ENCODE data around the gene ZSCAN21.
A peak's percentile ranks its signal among the peaks of the same experiment; 100 is the strongest.
"Not testable (repeated sequence)": the region's sequence is repeated elsewhere in the genome, so short reads cannot be mapped to it uniquely, and the experiment has no call there.

ZSCAN21 gene

DNA sequence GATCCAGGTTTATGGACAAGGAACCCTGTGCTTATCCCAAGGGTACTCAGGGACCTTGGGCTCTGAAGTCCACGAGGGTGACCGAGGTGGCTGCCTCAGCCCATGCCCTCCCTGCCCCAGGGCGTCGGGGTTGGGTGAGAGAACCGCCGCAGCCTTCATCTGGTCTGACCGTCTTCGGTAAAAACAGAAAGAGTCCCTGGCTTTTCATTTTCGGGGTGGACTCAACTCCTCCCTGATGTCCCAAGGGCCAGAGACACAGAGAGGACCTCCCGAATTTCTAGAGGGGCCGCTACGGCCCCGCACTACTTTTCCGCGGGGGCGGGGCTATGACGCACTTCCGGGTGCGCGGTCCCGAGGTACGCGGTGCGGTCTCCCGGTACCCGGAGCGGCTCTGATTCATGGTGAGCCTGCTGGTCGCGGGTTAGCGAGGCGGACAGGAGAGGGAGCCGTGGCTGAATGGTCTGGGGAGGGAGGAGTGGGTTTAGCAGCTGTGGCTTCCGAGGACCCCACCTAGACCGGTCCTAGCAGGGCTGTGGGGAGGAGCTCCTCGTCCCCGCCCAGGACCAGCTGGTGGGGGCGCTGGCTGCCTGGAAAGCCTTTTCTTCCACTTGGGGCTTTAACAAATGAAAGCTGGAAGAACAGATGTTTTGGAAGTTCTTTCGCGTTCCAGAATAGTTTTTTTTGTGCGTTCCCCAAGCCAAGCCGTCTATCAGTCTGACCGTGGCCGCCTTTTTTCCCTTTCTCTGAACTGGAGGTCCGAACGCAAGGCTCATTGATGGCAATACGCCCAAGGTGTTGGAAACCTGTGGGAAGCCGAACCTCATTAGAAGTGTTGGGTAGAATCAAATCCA, at the start of gene ZSCAN21:
TSS of gene ZSCAN21 (plus strand) at position 334 of the 851 bp plus-strand sequence. CDS start 7,233 bp downstream, outside the sequence.
- Histone ChIP-seq H3K4me3 (ENCODE audit: low read depth, low read length) (peak within 1 kb of the TSS; percentile 86), H3K36me3 (replicated peaks) (no peaks in the 10 kb centered on the region), H3K27me3 (replicated peaks) (no peaks in the 10 kb centered on the region), H3K27ac (peak within 1 kb of the TSS; percentile 98)
- DNase-seq = peak; percentile 79
- in situ Hi-C loops (cut with HindIII; ENCODE audit: low pct_ligation_motif_present, low sequenced_read_pairs) = no loop called here
- TF ChIP-seq, protein P1, sequence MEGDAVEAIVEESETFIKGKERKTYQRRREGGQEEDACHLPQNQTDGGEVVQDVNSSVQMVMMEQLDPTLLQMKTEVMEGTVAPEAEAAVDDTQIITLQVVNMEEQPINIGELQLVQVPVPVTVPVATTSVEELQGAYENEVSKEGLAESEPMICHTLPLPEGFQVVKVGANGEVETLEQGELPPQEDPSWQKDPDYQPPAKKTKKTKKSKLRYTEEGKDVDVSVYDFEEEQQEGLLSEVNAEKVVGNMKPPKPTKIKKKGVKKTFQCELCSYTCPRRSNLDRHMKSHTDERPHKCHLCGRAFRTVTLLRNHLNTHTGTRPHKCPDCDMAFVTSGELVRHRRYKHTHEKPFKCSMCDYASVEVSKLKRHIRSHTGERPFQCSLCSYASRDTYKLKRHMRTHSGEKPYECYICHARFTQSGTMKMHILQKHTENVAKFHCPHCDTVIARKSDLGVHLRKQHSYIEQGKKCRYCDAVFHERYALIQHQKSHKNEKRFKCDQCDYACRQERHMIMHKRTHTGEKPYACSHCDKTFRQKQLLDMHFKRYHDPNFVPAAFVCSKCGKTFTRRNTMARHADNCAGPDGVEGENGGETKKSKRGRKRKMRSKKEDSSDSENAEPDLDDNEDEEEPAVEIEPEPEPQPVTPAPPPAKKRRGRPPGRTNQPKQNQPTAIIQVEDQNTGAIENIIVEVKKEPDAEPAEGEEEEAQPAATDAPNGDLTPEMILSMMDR (IDR thresholded peaks at IDR 0.05; ENCODE audit: low read depth, low read length, missing control alignments) = peak; percentile 38

DNA sequence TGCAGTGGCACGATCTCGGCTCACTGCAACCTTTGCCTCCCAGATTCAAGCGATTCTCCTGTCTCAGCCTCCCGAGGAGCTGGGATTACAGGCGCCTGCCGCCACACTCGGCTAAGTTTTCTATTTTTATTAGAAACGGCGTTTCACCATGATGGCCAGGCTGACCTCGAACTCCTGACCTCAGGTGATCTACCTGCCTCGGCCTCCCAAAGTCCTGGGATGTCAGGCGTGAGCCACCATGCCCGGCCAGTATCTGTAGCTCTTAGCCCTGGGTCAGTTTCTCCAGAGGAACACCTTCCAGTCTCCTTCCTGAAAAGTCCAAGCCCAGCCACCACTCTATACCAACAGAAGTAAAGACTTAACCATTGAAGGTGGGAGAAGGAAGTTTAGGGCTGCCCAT, 49.3 kb upstream of the ZSCAN21 start:
- DNase-seq = no peak
- no peak overlapping the region for H3K27ac ChIP-seq
- no peak overlapping the region for H3K4me3 ChIP-seq (ENCODE audit: low read depth, low read length)
- in situ Hi-C loops (cut with HindIII; ENCODE audit: low pct_ligation_motif_present, low sequenced_read_pairs) = no loop called here
- no peaks in the 10 kb centered on the region for H3K27me3 ChIP-seq (replicated peaks)
- TF ChIP-seq, protein P1 (IDR thresholded peaks at IDR 0.05; ENCODE audit: low read depth, low read length, missing control alignments) = no peak
- no peaks in the 10 kb centered on the region for H3K36me3 ChIP-seq (replicated peaks)

DNA sequence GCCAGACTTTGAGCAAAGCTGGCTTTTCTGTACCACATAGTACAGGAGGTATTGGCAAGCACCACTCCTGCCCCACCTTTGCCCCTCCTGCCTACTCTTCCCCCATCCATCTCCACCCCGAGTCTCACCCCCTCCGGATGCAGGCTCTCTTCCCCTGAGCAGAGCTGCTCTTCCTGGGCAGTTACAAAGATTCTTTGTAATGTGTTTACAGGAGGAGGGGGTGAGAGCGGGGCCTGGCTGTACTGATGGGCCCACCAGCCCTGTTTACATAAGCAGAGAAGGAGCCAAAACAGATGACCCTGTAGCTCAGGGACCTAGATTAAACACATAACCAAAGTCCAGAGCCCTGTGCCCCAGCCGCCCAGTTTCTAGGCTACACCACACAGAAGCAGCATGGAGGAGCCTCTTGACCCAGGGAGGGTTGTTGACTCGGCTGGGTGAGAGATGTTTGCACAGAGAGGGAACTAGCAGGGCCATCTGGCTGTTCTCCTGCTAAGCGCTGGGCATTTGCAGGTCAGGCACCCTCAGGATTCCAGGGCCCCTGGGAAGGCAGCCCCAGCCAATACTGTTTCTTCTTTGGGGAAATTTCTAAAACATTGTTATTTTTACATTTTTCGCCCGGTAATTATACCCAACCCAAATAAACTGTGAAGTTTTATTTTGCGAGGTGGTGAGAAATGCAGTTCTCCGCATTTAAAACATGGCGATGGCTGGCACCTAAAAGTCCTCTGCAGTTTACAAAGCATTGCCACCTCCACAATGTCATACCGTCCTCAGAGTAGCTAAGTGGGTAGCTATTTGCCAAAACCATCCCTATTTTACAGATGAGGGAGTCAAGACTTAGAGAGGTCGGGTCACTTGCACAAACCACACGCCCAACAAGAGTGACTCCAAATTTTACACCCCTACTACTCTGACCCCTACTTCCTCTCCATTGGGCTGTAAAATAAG, 45.6 kb upstream of the ZSCAN21 start:
- TF ChIP-seq, protein P1 (IDR thresholded peaks at IDR 0.05; ENCODE audit: low read depth, low read length, missing control alignments) = no peak
- Histone ChIP-seq H3K27ac (no peak overlapping the region), H3K4me3 (ENCODE audit: low read depth, low read length) (no peak overlapping the region), H3K27me3 (replicated peaks) (no peaks in the 10 kb centered on the region), H3K36me3 (replicated peaks) (no peaks in the 10 kb centered on the region)
- no peak for DNase-seq
- in situ Hi-C loops (cut with HindIII; ENCODE audit: low pct_ligation_motif_present, low sequenced_read_pairs) = no loop called here

DNA sequence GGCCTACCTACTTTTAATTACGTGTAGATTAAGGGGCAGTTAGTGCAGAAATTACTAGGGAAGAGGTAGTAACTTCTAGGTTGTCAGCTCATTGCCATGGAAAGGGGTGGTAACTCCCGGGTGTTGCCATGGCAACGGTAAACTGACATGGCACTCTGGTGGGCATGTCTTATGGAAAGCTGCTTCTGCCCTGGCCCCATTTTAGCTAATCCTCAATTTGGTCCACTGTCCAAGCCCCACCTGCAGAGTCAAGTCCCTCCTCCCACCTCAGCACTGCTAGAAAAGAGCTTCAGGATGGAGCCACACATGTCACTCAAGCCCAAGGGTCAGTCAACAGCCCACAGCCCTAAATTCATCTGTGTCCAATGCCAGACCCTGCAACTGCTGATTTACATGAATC, 41.7 kb upstream of the ZSCAN21 start:
- no peak for DNase-seq
- Histone ChIP-seq H3K27ac (no peak overlapping the region), H3K27me3 (replicated peaks) (no peaks in the 10 kb centered on the region), H3K4me3 (ENCODE audit: low read depth, low read length) (no peak overlapping the region), H3K36me3 (replicated peaks) (no peaks in the 10 kb centered on the region)
- TF ChIP-seq, protein P1 (IDR thresholded peaks at IDR 0.05; ENCODE audit: low read depth, low read length, missing control alignments) = no peak
- in situ Hi-C loops (cut with HindIII; ENCODE audit: low pct_ligation_motif_present, low sequenced_read_pairs) = no loop called here

DNA sequence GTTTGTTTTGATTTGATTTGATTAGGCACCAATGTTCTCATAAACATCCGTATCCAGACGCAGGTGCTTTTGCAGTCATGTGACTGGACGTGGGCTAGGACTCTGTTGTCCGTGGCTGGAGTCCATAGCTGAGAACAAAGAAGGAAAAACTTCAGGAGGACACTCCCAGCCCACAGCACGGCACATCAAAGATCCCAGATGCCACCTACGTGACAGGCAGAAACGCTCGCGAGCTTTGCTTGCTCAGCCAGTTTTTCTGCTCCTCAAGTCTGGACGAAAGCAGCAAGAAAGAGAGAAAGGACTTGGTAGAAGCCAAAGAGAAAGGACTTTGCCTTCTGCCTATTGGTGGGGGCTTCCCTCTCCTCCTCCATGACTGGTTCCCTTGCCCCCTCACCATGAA, 41.0 kb upstream of the ZSCAN21 start:
- TF ChIP-seq, protein P1 (IDR thresholded peaks at IDR 0.05; ENCODE audit: low read depth, low read length, missing control alignments) = no peak
- in situ Hi-C loops (cut with HindIII; ENCODE audit: low pct_ligation_motif_present, low sequenced_read_pairs) = no loop called here
- H3K27me3 ChIP-seq (replicated peaks) = no peaks in the 10 kb centered on the region
- H3K4me3 ChIP-seq (ENCODE audit: low read depth, low read length) = no peak overlapping the region
- H3K36me3 ChIP-seq (replicated peaks) = no peaks in the 10 kb centered on the region
- DNase-seq = no peak
- no peak overlapping the region for H3K27ac ChIP-seq

DNA sequence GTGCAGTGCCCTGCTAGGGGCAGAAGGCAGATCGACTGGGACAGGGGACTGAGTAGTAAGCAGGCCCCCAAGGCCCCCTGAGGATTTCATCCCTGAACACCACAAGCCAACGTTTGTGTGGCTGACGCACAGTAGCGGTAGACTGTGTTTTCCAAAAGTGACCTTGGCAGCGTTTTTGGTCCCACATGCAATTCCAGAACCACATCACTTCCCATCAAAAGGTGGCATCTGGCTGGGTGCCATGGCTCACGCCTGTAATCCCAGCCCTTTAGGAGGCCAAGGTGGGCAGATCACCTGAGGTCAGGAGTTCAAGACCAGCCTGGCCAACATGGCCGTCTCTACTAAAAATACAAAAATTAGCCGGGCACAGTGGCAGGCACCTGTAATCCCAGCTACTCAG, 39.6 kb upstream of the ZSCAN21 start:
- H3K4me3 ChIP-seq (ENCODE audit: low read depth, low read length); in situ Hi-C loops (cut with HindIII; ENCODE audit: low pct_ligation_motif_present, low sequenced_read_pairs); DNase-seq: not testable (repeated sequence)

More for the DNA sequence above, 39.6 kb upstream of the ZSCAN21 start:
- not testable (repeated sequence) for H3K36me3 ChIP-seq (replicated peaks); H3K27me3 ChIP-seq (replicated peaks); H3K27ac ChIP-seq

Measured in brain microvascular endothelial cell (primary cell).